ENCODE data around the gene RFNG. TPM values are rescaled to one million over a fixed set of nuclear protein-coding genes. Genes with fewer than 3 reads are reported as not detected.

RFNG gene
- total RNA-seq, 6 experiments from 2014 or later, result 37.6 to 48.5 (median 40.1) TPM

- TF ChIP-seq CTCF (IDR thresholded peaks at IDR 0.05), result no peak
- Mint-ChIP-seq H3K4me1 (ENCODE audit: low read depth) (no peaks in the 10 kb centered on the region), H3K27ac (no peak overlapping the region), H3K36me3 (ENCODE audit: low read depth) (peaks cover 4% of the 10 kb centered on the region; the same call in 1 of the 2 replicates), H3K4me3 (no peak overlapping the region), H3K27me3 (ENCODE audit: insufficient read depth) (peaks cover 3% of the 10 kb centered on the region; the same call in 1 of the 2 replicates), H3K9me3 (no peaks in the 10 kb centered on the region)
- DNase-seq, result no peak
Measured at GRCh38 chr17:82083533-82084359, 32.1 kb upstream of the RFNG start.

- H3K9me3 Mint-ChIP-seq, result no peaks in the 10 kb centered on the region
- peaks cover 7% of the 10 kb centered on the region; the same call in 1 of the 2 replicates for H3K36me3 Mint-ChIP-seq (ENCODE audit: low read depth)
- no peak for TF ChIP-seq CTCF (IDR thresholded peaks at IDR 0.05)
- no peaks in the 10 kb centered on the region for H3K4me1 Mint-ChIP-seq (ENCODE audit: low read depth)
- peaks cover 3% of the 10 kb centered on the region for H3K27me3 Mint-ChIP-seq (ENCODE audit: insufficient read depth)
- H3K4me3 Mint-ChIP-seq, result no peak overlapping the region
- no peak for DNase-seq
- H3K27ac Mint-ChIP-seq, result no peak overlapping the region
Measured at GRCh38 chr17:82083009-82083408, 31.4 kb upstream of the RFNG start.

GRCh38 chr17:82082456-82082855 lies 30.8 kb upstream of the RFNG start:
- H3K9me3 Mint-ChIP-seq, result no peaks in the 10 kb centered on the region
- DNase-seq, result no peak
- H3K27ac Mint-ChIP-seq, result no peak overlapping the region
- H3K4me3 Mint-ChIP-seq, result no peak overlapping the region
- peaks cover 8% of the 10 kb centered on the region; the same call in 1 of the 2 replicates for H3K36me3 Mint-ChIP-seq (ENCODE audit: low read depth)
- no peaks in the 10 kb centered on the region for H3K4me1 Mint-ChIP-seq (ENCODE audit: low read depth)
- TF ChIP-seq CTCF (IDR thresholded peaks at IDR 0.05), result no peak
- H3K27me3 Mint-ChIP-seq (ENCODE audit: insufficient read depth), result peaks cover 3% of the 10 kb centered on the region

- H3K4me3 Mint-ChIP-seq, result no peak overlapping the region
- H3K27ac Mint-ChIP-seq, result no peak overlapping the region
- no peak for TF ChIP-seq CTCF (IDR thresholded peaks at IDR 0.05)
- no peaks in the 10 kb centered on the region for H3K9me3 Mint-ChIP-seq
- H3K4me1 Mint-ChIP-seq (ENCODE audit: low read depth), result no peaks in the 10 kb centered on the region
- H3K27me3 Mint-ChIP-seq (ENCODE audit: insufficient read depth), result peaks cover 3% of the 10 kb centered on the region
- DNase-seq, result no peak
- peaks cover 8% of the 10 kb centered on the region; the same call in 1 of the 2 replicates for H3K36me3 Mint-ChIP-seq (ENCODE audit: low read depth)
Measured at GRCh38 chr17:82081966-82082365, 30.4 kb upstream of the RFNG start.

GRCh38 chr17:82081546-82081945 lies 29.9 kb upstream of the RFNG start:
- Mint-ChIP-seq H3K4me3 (no peak overlapping the region), H3K4me1 (ENCODE audit: low read depth) (no peaks in the 10 kb centered on the region), H3K27ac (no peak overlapping the region), H3K9me3 (no peaks in the 10 kb centered on the region), H3K27me3 (ENCODE audit: insufficient read depth) (peaks cover 6% of the 10 kb centered on the region), H3K36me3 (ENCODE audit: low read depth) (peaks cover 8% of the 10 kb centered on the region; the same call in 1 of the 2 replicates)
- no peak for TF ChIP-seq CTCF (IDR thresholded peaks at IDR 0.05)
- DNase-seq, result no peak
